ENCODE data around the gene LYZL4.

- no peak for TF ChIP-seq EZH2phosphoT487 (IDR thresholded peaks at IDR 0.05; ENCODE audit: borderline replicate concordance, low read length)
- TF ChIP-seq CTCF (IDR thresholded peaks at IDR 0.05; ENCODE audit: low read depth, low read length, poor library complexity, severe bottlenecking): no peak
Observed at GRCh38 chr3:42430781-42431532, 20.5 kb upstream of the LYZL4 start.
